Activated CD4-positive, alpha-beta T cell treated with anti-CD3 and anti-CD28 coated beads, Interleukin-2, amount 50 U/mL, for 24 hours (primary cell): ENCODE data around the gene CDC42BPG.
A peak's percentile ranks its signal among the peaks of the same experiment; 100 is the strongest.

Experiments
- DNase-seq, 2 donors: peaks; one replicate each; pipeline ENCODE4 v3.0.0-alpha.2; 2020; ENCODE audit warnings: low read depth in 1 of 2, low spot score in 1 of 2

The CDC42BPG gene

GRCh38 chr11:64804346-64805210 lies 39.9 kb downstream of the CDC42BPG start:
- no peak for DNase-seq

GRCh38 chr11:64803846-64804345 lies 40.6 kb downstream of the CDC42BPG start:
- no peak for DNase-seq

- peak; percentile 66 to 75 for DNase-seq
Measured at GRCh38 chr11:64803158-64803845, 41.2 kb downstream of the CDC42BPG start, which contains the start of gene MAP4K2. Gene MAP4K2 (minus strand): TSS chr11:64803214. CDS start chr11:64803149, 65 bp downstream.

- no peak for DNase-seq
Measured at GRCh38 chr11:64802370-64803157, 41.9 kb downstream of the CDC42BPG start.

DNA sequence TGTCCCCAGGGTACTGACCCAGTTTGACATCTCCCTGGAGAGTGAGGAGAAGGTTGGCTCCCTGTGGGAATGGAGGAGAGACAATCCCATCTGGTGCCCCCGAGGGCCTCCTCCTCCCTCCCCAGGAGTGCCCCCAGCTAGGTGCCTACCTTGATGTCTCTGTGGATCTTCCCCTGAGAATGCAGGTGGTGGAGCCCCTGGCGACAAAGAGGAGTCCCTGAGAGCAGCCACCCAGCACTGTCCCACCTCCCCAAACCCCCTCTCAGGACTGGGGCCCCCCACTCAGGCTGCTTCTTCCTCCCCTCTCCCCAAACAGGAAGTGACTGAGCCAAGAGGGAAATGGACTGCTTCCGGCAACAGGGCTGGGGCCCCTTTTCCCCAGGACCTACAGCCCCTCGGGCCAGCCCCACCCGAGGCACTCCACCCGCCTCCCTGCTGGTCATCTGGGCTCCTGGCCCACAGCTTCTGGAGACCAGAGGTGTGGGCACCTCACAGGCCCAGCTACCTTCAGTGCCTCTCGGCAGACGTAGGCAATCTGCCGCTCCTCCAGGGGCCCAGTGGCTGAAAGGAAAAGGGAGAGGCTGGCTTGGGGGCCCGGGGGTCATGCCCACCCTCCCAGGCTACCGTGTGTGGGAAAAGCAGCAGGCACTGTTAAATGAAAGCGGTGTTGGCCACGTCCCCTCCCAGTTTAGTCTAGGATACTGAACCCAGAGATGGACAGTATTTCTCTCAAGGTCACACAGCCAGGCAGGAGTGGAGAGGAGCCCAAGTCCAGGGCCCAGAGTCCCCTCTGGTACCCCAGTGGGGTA lies 42.7 kb downstream of the CDC42BPG start:
- DNase-seq: no peak

GRCh38 chr11:64801158-64801464 lies 43.3 kb downstream of the CDC42BPG start:
- no peak for DNase-seq

- DNase-seq: no peak
Measured at GRCh38 chr11:64800303-64801157, 43.9 kb downstream of the CDC42BPG start.

- no peak for DNase-seq
Measured at GRCh38 chr11:64799623-64800302, 44.7 kb downstream of the CDC42BPG start.

- no peak for DNase-seq
Measured at GRCh38 chr11:64799256-64799622, 45.2 kb downstream of the CDC42BPG start.

- DNase-seq: no peak
Measured at GRCh38 chr11:64796757-64797541, 47.5 kb downstream of the CDC42BPG start.

- DNase-seq: no peak
Measured at GRCh38 chr11:64796047-64796756, 48.3 kb downstream of the CDC42BPG start.

GRCh38 chr11:64794526-64794925 lies 49.9 kb downstream of the CDC42BPG start:
- no peak for DNase-seq

- DNase-seq: no peak
Measured at GRCh38 chr11:64793271-64794160, 50.9 kb downstream of the CDC42BPG start.

DNA sequence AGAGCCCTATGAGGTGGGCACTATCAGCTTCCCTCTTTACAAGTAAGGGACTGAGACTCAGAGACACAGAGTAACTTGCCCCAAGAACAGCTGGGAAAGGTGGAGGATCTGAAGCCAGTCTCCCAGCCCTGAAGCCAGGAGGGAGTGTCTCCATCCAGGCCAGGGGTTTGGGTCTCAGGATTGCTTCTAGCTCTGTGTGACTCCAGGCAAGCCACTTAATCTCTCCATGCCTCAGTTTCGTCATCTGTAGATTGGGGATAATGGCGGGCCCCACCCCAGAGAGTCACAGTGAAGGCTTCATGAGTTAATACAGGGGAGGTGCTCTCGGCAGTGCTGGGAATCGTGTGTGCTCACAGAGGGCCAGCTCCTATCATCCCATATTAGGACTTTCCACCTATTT lies 52.0 kb downstream of the CDC42BPG start:
- no peak for DNase-seq

DNA sequence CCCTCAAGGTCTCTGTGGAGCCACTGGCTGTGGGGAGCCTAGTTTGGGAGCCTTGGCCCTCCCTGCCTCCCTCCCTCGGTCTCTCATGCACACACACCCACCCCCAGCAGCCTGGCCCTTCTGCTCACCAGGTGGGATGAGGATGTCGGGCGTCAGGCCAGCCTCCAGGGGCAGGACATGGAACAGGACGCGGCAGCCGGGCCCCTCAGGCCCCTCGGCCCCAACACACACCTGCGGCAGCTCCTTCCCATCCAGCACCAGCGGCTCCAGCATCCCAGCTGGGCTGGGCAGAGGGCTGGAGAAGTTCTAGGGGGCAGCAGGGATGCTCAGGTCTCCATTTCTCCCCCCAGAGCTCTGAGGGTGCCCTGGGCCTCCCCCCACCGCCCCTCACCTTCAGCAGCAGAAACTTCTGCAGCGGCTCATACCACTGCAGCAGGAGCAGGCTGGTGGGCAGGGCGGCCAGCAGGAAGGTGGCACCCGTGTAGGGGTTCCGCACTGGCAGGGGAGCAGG lies 52.6 kb downstream of the CDC42BPG start:
- no peak for DNase-seq

GRCh38 chr11:64790205-64791095 lies 54.0 kb downstream of the CDC42BPG start:
- no peak for DNase-seq
